Caco-2 (cell line): ENCODE results near the gene USP53. TPM values are rescaled to one million over a fixed set of nuclear protein-coding genes. Genes with fewer than 3 reads are reported as not detected.

Experiments
- BruUV-seq: library from RNA; stranded (reverse); fragments of 400-500 nt; replicated peaks from 2 replicates; lab custom pipeline; 2021; lab: Mats Ljungman, UMichigan
- CTCF ChIA-PET: fragments of 300-600 bp; sonication (Branson Sonifier 250); formaldehyde crosslinking; loops from one replicate; lab custom pipeline; 2022; ENCODE audit warnings: antibody characterized with exemption; lab: Charles Lee
- POLR2A ChIA-PET: fragments of 300-600 bp; sonication (Branson Sonifier 250); formaldehyde crosslinking; loops from one replicate; lab custom pipeline; 2022; ENCODE audit warnings: antibody characterized with exemption; lab: Charles Lee
- DNase-seq, 2 experiments: peaks; one replicate each; pipeline versions ENCODE4 v3.0.0 to v3.0.0-alpha.2; 2020 to 2022
- H3K27me3 ChIP-seq: replicated peaks from 2 replicates; pipeline ENCODE4 v1.6.0; 2011; ENCODE audit warnings: low read length; ENCODE audit not compliant: control insufficient read depth, insufficient read depth
- H3K36me3 ChIP-seq: 2 replicates; pipeline ENCODE4 v1.5.1; 2011; ENCODE audit warnings: low read length; ENCODE audit not compliant: control insufficient read depth, insufficient read depth
- H3K4me1 ChIP-seq: fragments of 250-450 bp; sonication (Bioruptor Pico); 2 replicates; pipeline ENCODE4 v1.5.1; 2020; ENCODE audit warnings: mild to moderate bottlenecking
- H3K4me3 ChIP-seq: 2 replicates; pipeline ENCODE4 v1.5.1; 2011; ENCODE audit warnings: low read depth, mild to moderate bottlenecking, control low read depth, low read length
- H3K9me3 ChIP-seq: fragments of 250-450 bp; sonication (Bioruptor Pico); 2 replicates; pipeline ENCODE4 v1.5.1; 2020; ENCODE audit warnings: mild to moderate bottlenecking, moderate library complexity
- H3K27ac Mint-ChIP-seq: one replicate; pipeline ENCODE4 v1.8.0; 2022; ENCODE audit warnings: mixed read lengths; ENCODE audit not compliant: unreplicated experiment
- H3K27me3 Mint-ChIP-seq: one replicate; pipeline ENCODE4 v1.8.0; 2022; ENCODE audit warnings: mixed read lengths; ENCODE audit not compliant: insufficient read depth, unreplicated experiment
- H3K36me3 Mint-ChIP-seq: one replicate; pipeline ENCODE4 v1.8.0; 2022; ENCODE audit warnings: mild to moderate bottlenecking, mixed read lengths; ENCODE audit not compliant: insufficient read depth, unreplicated experiment
- H3K4me1 Mint-ChIP-seq: one replicate; pipeline ENCODE4 v1.8.0; 2022; ENCODE audit warnings: low read depth, mixed read lengths; ENCODE audit not compliant: unreplicated experiment
- H3K4me3 Mint-ChIP-seq: one replicate; pipeline ENCODE4 v1.8.0; 2022; ENCODE audit warnings: mild to moderate bottlenecking, moderate library complexity, mixed read lengths; ENCODE audit not compliant: unreplicated experiment
- H3K9me3 Mint-ChIP-seq: one replicate; pipeline ENCODE4 v1.8.0; 2022; ENCODE audit warnings: mixed read lengths; ENCODE audit not compliant: unreplicated experiment
- intact Hi-C: fragments of 100-400 bp; cut with micrococcal nuclease; formaldehyde crosslinking; loops from one replicate; pipeline ENCODE4 v1.10.0; 2022; ENCODE audit not compliant: unreplicated experiment
- total RNA-seq: library from RNA; stranded (reverse); gene quantifications from 2 replicates; pipeline ENCODE4 v1.2.3, GENCODE V29; 2022
- TF ChIP-seq, protein P1 (sequence below), 2 experiments: fragments of 200-600 bp in 1 of 2; IDR thresholded peaks; 1 replicate in 1 of 2; 2 replicates in 1 of 2; pipeline versions ENCODE4 v1.5.1 to v1.8.0; 2011 to 2022; ENCODE audit warnings: antibody characterized with exemption in 1 of 2, control low read depth in 1 of 2, inconsistent platforms in 1 of 2, low read depth in 1 of 2, low read length in 1 of 2, mild to moderate bottlenecking in 1 of 2, moderate library complexity in 1 of 2; ENCODE audit not compliant: insufficient read depth in 1 of 2, severe bottlenecking in 1 of 2, unreplicated experiment in 1 of 2

Gene USP53
- total RNA-seq, 1 experiment from 2014 or later, result 49.3 TPM

GRCh38 chr4:119229908-119230687 is 17.6 kb downstream of the USP53 start:
- no peaks in the 10 kb centered on the region for H3K27me3 ChIP-seq
- BruUV-seq, result no TSS peak
- no peak overlapping the region for H3K4me3 Mint-ChIP-seq
- H3K36me3 ChIP-seq, result no peaks in the 10 kb centered on the region
- no peaks in the 10 kb centered on the region for H3K9me3 ChIP-seq
- TF ChIP-seq, protein P1, sequence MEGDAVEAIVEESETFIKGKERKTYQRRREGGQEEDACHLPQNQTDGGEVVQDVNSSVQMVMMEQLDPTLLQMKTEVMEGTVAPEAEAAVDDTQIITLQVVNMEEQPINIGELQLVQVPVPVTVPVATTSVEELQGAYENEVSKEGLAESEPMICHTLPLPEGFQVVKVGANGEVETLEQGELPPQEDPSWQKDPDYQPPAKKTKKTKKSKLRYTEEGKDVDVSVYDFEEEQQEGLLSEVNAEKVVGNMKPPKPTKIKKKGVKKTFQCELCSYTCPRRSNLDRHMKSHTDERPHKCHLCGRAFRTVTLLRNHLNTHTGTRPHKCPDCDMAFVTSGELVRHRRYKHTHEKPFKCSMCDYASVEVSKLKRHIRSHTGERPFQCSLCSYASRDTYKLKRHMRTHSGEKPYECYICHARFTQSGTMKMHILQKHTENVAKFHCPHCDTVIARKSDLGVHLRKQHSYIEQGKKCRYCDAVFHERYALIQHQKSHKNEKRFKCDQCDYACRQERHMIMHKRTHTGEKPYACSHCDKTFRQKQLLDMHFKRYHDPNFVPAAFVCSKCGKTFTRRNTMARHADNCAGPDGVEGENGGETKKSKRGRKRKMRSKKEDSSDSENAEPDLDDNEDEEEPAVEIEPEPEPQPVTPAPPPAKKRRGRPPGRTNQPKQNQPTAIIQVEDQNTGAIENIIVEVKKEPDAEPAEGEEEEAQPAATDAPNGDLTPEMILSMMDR (IDR thresholded peaks at IDR 0.05; ENCODE audit: insufficient read depth in 1 of 2, low read depth in 1 of 2, low read length in 1 of 2, severe bottlenecking in 1 of 2, unreplicated experiment in 1 of 2), result no peak
- H3K27ac Mint-ChIP-seq, result no peak overlapping the region
- no peaks in the 10 kb centered on the region for H3K9me3 Mint-ChIP-seq
- ChIA-PET CTCF (no interaction called here), POLR2A (no interaction called here)
- no peaks in the 10 kb centered on the region for H3K27me3 Mint-ChIP-seq
- DNase-seq, result no peak
- no peak overlapping the region for H3K4me3 ChIP-seq
- no peaks in the 10 kb centered on the region for H3K4me1 Mint-ChIP-seq
- peaks cover 41% of the 10 kb centered on the region for H3K36me3 Mint-ChIP-seq
- no peaks in the 10 kb centered on the region for H3K4me1 ChIP-seq
- intact Hi-C loops, result no loop called here

DNA sequence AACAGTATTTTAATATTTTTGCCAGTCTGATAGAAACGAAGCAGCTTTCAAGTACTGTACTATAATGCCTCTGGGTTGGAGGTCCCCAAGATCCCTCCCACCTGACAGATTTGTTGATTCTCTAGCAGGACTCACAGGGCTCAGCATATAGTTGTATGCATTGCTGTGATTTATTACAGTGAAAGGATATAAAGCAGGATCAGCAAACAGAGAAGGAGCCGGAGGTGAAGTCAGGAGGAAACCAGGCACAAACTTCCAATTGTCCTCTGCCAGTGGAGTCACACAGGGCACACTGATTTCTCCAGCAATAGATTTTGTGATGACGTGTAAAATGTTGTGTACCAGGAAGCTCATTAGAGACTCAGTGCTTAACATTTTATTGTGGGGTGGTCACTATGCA is 19.0 kb downstream of the USP53 start:
- intact Hi-C loops, result no loop called here

GRCh38 chr4:119232286-119232685 is 19.8 kb downstream of the USP53 start:
- intact Hi-C loops, result no loop called here
- Histone ChIP-seq H3K4me1 (no peaks in the 10 kb centered on the region), H3K36me3 (no peaks in the 10 kb centered on the region), H3K9me3 (no peaks in the 10 kb centered on the region), H3K4me3 (no peak overlapping the region), H3K27me3 (no peaks in the 10 kb centered on the region)
- Mint-ChIP-seq H3K4me3 (no peak overlapping the region), H3K36me3 (peaks cover 41% of the 10 kb centered on the region), H3K27me3 (no peaks in the 10 kb centered on the region), H3K9me3 (no peaks in the 10 kb centered on the region), H3K4me1 (no peaks in the 10 kb centered on the region), H3K27ac (no peak overlapping the region)
- TF ChIP-seq, protein P1 (IDR thresholded peaks at IDR 0.05; ENCODE audit: insufficient read depth in 1 of 2, low read depth in 1 of 2, low read length in 1 of 2, severe bottlenecking in 1 of 2, unreplicated experiment in 1 of 2), result no peak
- no peak for DNase-seq
- CTCF ChIA-PET, result no interaction called here
- POLR2A ChIA-PET, result no interaction called here
- no TSS peak for BruUV-seq

More for the DNA sequence above, 19.0 kb downstream of the USP53 start:
- Histone ChIP-seq H3K4me1 (no peaks in the 10 kb centered on the region), H3K9me3 (no peaks in the 10 kb centered on the region), H3K4me3 (no peak overlapping the region), H3K27me3 (no peaks in the 10 kb centered on the region), H3K36me3 (no peaks in the 10 kb centered on the region)
- no peaks in the 10 kb centered on the region for H3K27me3 Mint-ChIP-seq
- ChIA-PET CTCF (no interaction called here), POLR2A (no interaction called here)
- no TSS peak for BruUV-seq
- H3K9me3 Mint-ChIP-seq, result no peaks in the 10 kb centered on the region
- no peaks in the 10 kb centered on the region for H3K4me1 Mint-ChIP-seq
- TF ChIP-seq, protein P1 (IDR thresholded peaks at IDR 0.05; ENCODE audit: insufficient read depth in 1 of 2, low read depth in 1 of 2, low read length in 1 of 2, severe bottlenecking in 1 of 2, unreplicated experiment in 1 of 2), result no peak
- H3K4me3 Mint-ChIP-seq, result no peak overlapping the region
- DNase-seq, result no peak
- H3K27ac Mint-ChIP-seq, result no peak overlapping the region
- peaks cover 45% of the 10 kb centered on the region for H3K36me3 Mint-ChIP-seq
